Hepatocyte (in vitro differentiated cells): ENCODE results near the gene KRTAP1-1. TPM values are rescaled to one million over a fixed set of nuclear protein-coding genes. Genes with fewer than 3 reads are reported as not detected.
"Not testable (repeated sequence)": the region's sequence is repeated elsewhere in the genome, so short reads cannot be mapped to it uniquely, and the experiment has no call there.

ENCODE experiments used
- DNase-seq: peaks from one replicate; pipeline ENCODE4 v3.0.0-alpha.2; 2016; ENCODE audit warnings: low spot score
- H2AFZ ChIP-seq: fragments of 200-600 bp; sonication (generic); 2 replicates; pipeline ENCODE4 v1.6.0; 2016; ENCODE audit warnings: antibody characterized with exemption, mild to moderate bottlenecking
- H3K27ac ChIP-seq: fragments of 200-600 bp; sonication (generic); 2 replicates; pipeline ENCODE4 v1.5.1; 2016; ENCODE audit warnings: mild to moderate bottlenecking
- H3K27me3 ChIP-seq: fragments of 200-600 bp; sonication (generic); 2 replicates; pipeline ENCODE4 v1.6.1; 2016
- H3K36me3 ChIP-seq: fragments of 200-600 bp; sonication (generic); replicated peaks from 2 replicates; pipeline ENCODE4 v1.5.1; 2016; ENCODE audit warnings: low read depth; ENCODE audit not compliant: insufficient read depth
- H3K4me1 ChIP-seq: fragments of 200-600 bp; sonication (generic); 2 replicates; pipeline ENCODE4 v1.5.1; 2016; ENCODE audit warnings: mild to moderate bottlenecking, moderate library complexity; ENCODE audit not compliant: insufficient read depth
- H3K4me2 ChIP-seq: fragments of 200-600 bp; sonication (generic); 2 replicates; pipeline ENCODE4 v1.6.0; 2016
- H3K4me3 ChIP-seq: fragments of 200-600 bp; sonication (generic); 2 replicates; pipeline ENCODE4 v1.5.1; 2016; ENCODE audit warnings: mild to moderate bottlenecking
- H3K79me2 ChIP-seq: fragments of 200-600 bp; sonication (generic); 2 replicates; pipeline ENCODE4 v1.6.0; 2017; ENCODE audit warnings: mild to moderate bottlenecking
- H3K9me2 ChIP-seq: fragments of 200-600 bp; sonication (generic); replicated peaks from 2 replicates; pipeline ENCODE4 v1.6.0; 2017; ENCODE audit warnings: mild to moderate bottlenecking; ENCODE audit not compliant: insufficient read depth
- H3K9me3 ChIP-seq: fragments of 200-600 bp; sonication (generic); 2 replicates; pipeline ENCODE4 v1.5.1; 2016; ENCODE audit warnings: low read depth, mild to moderate bottlenecking
- H4K20me1 ChIP-seq: fragments of 200-600 bp; sonication (generic); 2 replicates; pipeline ENCODE4 v1.6.0; 2016; ENCODE audit warnings: mild to moderate bottlenecking; ENCODE audit not compliant: insufficient read depth, poor library complexity, severe bottlenecking
- CTCF ChIP-seq: fragments of 200-600 bp; sonication (generic); IDR thresholded peaks from 2 replicates; pipeline ENCODE4 v1.5.1; 2016; ENCODE audit warnings: antibody characterized with exemption, mild to moderate bottlenecking; ENCODE audit not compliant: poor library complexity
- EZH2 ChIP-seq: fragments of 200-600 bp; sonication (generic); IDR thresholded peaks from 2 replicates; pipeline ENCODE4 v1.6.1; 2016; ENCODE audit warnings: antibody characterized with exemption, mild to moderate bottlenecking, borderline replicate concordance
- EZH2phosphoT487 ChIP-seq: fragments of 200-600 bp; sonication (generic); IDR thresholded peaks from one replicate; pipeline ENCODE4 v1.6.1; 2018; ENCODE audit warnings: antibody characterized with exemption, mild to moderate bottlenecking, low read depth, moderate library complexity; ENCODE audit not compliant: unreplicated experiment, severe bottlenecking
- WGBS: methylation state at CpG from one replicate; pipeline ENCODE4 v1.1.6; 2016; ENCODE audit warnings: low lambda C conversion rate; ENCODE audit errors: missing lambda C conversion rate; 5-methylcytosine and 5-hydroxymethylcytosine counted together
- polyA plus RNA-seq: library from polyadenylated mRNA; unstranded; fragments of >200 nt; fragmentation: Nextera tagmentation; extraction: Ambion mirVana; gene quantifications from 2 replicates; pipeline ENCODE4 v1.2.1, GENCODE V29; 2016
- total RNA-seq: library from RNA; depleted of rRNA; stranded (reverse); fragments of >200 nt; gene quantifications from 2 replicates; pipeline ENCODE4 v1.2.3, GENCODE V29; 2014

Gene KRTAP1-1
- total RNA-seq: not detected in 2 replicates
- polyA plus RNA-seq: not detected in 2 replicates

- not testable (repeated sequence) for H3K36me3 ChIP-seq, H3K9me2 ChIP-seq, H3K9me3 ChIP-seq, H3K27me3 ChIP-seq, H4K20me1 ChIP-seq, H3K4me1 ChIP-seq, DNase-seq, H2AFZ ChIP-seq, H3K4me3 ChIP-seq, H3K79me2 ChIP-seq, H3K4me2 ChIP-seq, H3K27ac ChIP-seq
- WGBS: 90% methylated on average over 14 of the region's 14 CpGs
Observed at GRCh38 chr17:41040783-41041571, at the start of gene KRTAP1-1. Gene KRTAP1-1 (minus strand): TSS chr17:41041450. CDS start chr17:41041397, 53 bp downstream.

- not testable (repeated sequence) for H3K4me1 ChIP-seq, H3K9me3 ChIP-seq
- 67% methylated on average over 4 of the region's 4 CpGs for WGBS
Observed at GRCh38 chr17:41088760-41089352, 47.6 kb upstream of the KRTAP1-1 start.

GRCh38 chr17:41084100-41084856 is 43.0 kb upstream of the KRTAP1-1 start, which contains the start of gene KRTAP4-7:
Gene KRTAP4-7 (plus strand): TSS chr17:41084150. CDS start chr17:41084207, 57 bp downstream.
- 90% methylated on average over 13 of the region's 14 CpGs for WGBS
- not testable (repeated sequence) for H3K4me3 ChIP-seq, H3K27ac ChIP-seq, H4K20me1 ChIP-seq, H3K9me2 ChIP-seq, H3K36me3 ChIP-seq, H2AFZ ChIP-seq, H3K9me3 ChIP-seq, H3K4me2 ChIP-seq, H3K27me3 ChIP-seq, H3K4me1 ChIP-seq, DNase-seq, H3K79me2 ChIP-seq

More at GRCh38 chr17:41088760-41089352, 47.6 kb upstream of the KRTAP1-1 start:
- H3K36me3 ChIP-seq, H3K79me2 ChIP-seq, H3K4me2 ChIP-seq, H3K27ac ChIP-seq, H2AFZ ChIP-seq, H3K9me2 ChIP-seq, H3K4me3 ChIP-seq, DNase-seq, H3K27me3 ChIP-seq, H4K20me1 ChIP-seq: not testable (repeated sequence)

- H3K4me1 ChIP-seq, H4K20me1 ChIP-seq, H3K27me3 ChIP-seq, H2AFZ ChIP-seq, H3K36me3 ChIP-seq, H3K9me3 ChIP-seq, H3K27ac ChIP-seq, H3K4me2 ChIP-seq, DNase-seq, H3K9me2 ChIP-seq, H3K4me3 ChIP-seq, H3K79me2 ChIP-seq: not testable (repeated sequence)
- 76% methylated on average over 2 of the region's 2 CpGs for WGBS
Observed at GRCh38 chr17:41083427-41083826, 42.2 kb upstream of the KRTAP1-1 start.

- DNase-seq: no peak
- WGBS: 65% methylated on average over 4 of the region's 4 CpGs
- H3K4me1 ChIP-seq: no peaks in the 10 kb centered on the region
- H3K9me2 ChIP-seq: no peaks in the 10 kb centered on the region
- H3K27me3 ChIP-seq: peaks cover 6% of the 10 kb centered on the region
- H2AFZ ChIP-seq: no peak overlapping the region
- H3K9me3 ChIP-seq: no peaks in the 10 kb centered on the region
- no peak overlapping the region for H3K27ac ChIP-seq
- H3K36me3 ChIP-seq: no peaks in the 10 kb centered on the region
- TF ChIP-seq EZH2 (no peak), CTCF (no peak), EZH2phosphoT487 (no peak)
- no peaks in the 10 kb centered on the region for H4K20me1 ChIP-seq
- H3K4me3 ChIP-seq: no peak overlapping the region
- no peak overlapping the region for H3K4me2 ChIP-seq
- H3K79me2 ChIP-seq: no peaks in the 10 kb centered on the region
Observed at GRCh38 chr17:41082626-41083025, 41.4 kb upstream of the KRTAP1-1 start.
